Stimulated activated memory B cell treated with anti-CD40 and anti-IgM and Interleukin-4, amounts not matched to agents 10 μg/mL and 1 μg/mL and 100 μg/mL, for 72 hours (primary cell): ENCODE results near the gene SPTLC3.
A peak's percentile ranks its signal among the peaks of the same experiment; 100 is the strongest.
"Not testable (repeated sequence)": the region's sequence is repeated elsewhere in the genome, so short reads cannot be mapped to it uniquely, and the experiment has no call there.

Experiments used
- ATAC-seq: fragments of 150-1000 bp; cut with Tn5 transposase; 2 replicates; pipeline ENCODE4 v1.10.0; 2021
- H3K27ac Mint-ChIP-seq: one replicate; pipeline ENCODE4 v1.8.0; 2022; ENCODE audit warnings: mild to moderate bottlenecking, mixed read lengths
- H3K27me3 Mint-ChIP-seq: one replicate; pipeline ENCODE4 v1.8.0; 2022; ENCODE audit warnings: mixed read lengths
- H3K36me3 Mint-ChIP-seq: one replicate; pipeline ENCODE4 v1.8.0; 2022; ENCODE audit warnings: mixed read lengths
- H3K4me1 Mint-ChIP-seq: one replicate; pipeline ENCODE4 v1.8.0; 2022; ENCODE audit warnings: mixed read lengths
- H3K4me3 Mint-ChIP-seq: one replicate; pipeline ENCODE4 v1.8.0; 2022; ENCODE audit warnings: mild to moderate bottlenecking, moderate library complexity, mixed read lengths
- H3K9me3 Mint-ChIP-seq: one replicate; pipeline ENCODE4 v1.8.0; 2022; ENCODE audit warnings: mixed read lengths

The SPTLC3 gene

DNA sequence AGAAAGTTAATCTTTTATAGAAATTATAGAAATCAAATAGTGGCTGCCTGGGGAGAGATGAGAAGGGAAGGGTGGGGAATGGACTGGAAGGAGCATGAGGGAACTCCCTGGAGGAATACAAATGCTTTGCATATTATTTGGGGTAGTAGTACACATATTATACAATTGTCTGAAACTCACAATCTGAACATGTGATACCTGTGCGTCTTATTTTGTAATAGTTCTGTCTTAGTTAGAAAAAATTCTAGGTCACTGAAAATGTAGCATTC, 30.7 kb upstream of the SPTLC3 start:
- H3K9me3 Mint-ChIP-seq = peaks cover 3% of the 10 kb centered on the region
- H3K36me3 Mint-ChIP-seq = no peaks in the 10 kb centered on the region
- no peak overlapping the region for H3K4me3 Mint-ChIP-seq
- no peak overlapping the region for H3K27ac Mint-ChIP-seq
- no peaks in the 10 kb centered on the region for H3K27me3 Mint-ChIP-seq
- no peak for ATAC-seq
- no peaks in the 10 kb centered on the region for H3K4me1 Mint-ChIP-seq

DNA sequence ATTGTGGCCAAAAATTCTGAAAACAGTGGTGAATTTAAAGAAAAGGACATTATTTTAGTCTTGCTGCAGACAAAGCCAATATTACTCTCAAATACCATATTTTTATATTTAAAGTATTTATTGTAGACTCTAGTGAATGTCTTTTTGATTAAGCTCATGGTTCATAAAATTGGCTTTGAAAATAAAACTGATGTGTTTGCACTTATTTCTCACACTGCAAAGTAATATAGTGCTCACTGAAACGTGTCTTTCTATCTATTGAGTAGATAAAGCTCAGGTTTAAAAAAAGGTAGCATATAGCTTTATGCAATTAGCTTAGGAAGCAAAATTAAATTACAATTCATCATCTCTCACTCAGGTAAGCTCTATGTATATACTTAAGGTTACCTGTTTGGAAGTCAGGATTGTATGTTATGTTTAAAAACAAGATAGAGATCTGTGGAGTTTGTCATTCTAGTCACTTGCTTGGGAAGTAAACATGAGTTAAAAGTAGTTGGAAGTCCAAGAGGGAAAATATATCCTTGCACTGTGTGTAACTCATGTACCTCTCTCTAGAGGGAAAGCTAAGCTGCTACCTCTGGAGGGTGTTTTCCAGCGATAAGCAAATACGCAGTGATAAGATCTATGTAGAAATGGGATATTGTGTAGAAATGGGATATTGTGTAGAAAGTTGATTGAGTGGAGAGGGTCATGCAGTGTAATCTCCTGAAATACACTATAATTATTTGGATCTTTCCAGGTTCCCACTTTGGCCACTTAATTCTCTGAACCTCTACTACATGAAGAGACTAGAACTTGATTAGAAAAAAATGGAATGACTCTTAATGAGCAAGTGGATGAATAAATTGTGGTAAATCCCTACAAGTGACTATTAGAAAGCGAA, 29.9 kb upstream of the SPTLC3 start:
- Mint-ChIP-seq H3K27me3 (no peaks in the 10 kb centered on the region), H3K4me1 (no peaks in the 10 kb centered on the region), H3K36me3 (no peaks in the 10 kb centered on the region), H3K4me3 (no peak overlapping the region), H3K27ac (no peak overlapping the region), H3K9me3 (peaks cover 3% of the 10 kb centered on the region)
- ATAC-seq = no peak

DNA sequence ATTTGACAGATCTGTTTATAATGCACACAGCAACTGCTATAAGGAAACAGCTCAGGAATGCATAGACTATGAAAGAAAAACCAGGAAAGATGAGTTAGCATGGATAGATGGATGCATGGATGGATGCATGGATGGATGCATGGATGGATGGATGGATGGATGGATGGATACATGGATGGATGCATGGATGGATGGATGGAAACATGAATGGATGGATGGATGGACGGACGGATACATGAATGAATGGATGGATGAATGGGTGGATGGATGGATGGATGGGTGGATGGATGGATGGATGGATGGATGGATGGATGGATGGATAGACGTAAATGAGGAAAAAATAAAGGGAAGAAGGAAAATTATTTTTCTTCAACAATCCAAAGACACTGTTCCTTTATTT, 29.1 kb upstream of the SPTLC3 start:
- H3K4me1 Mint-ChIP-seq, H3K27me3 Mint-ChIP-seq, ATAC-seq, H3K36me3 Mint-ChIP-seq, H3K4me3 Mint-ChIP-seq, H3K27ac Mint-ChIP-seq, H3K9me3 Mint-ChIP-seq: not testable (repeated sequence)

DNA sequence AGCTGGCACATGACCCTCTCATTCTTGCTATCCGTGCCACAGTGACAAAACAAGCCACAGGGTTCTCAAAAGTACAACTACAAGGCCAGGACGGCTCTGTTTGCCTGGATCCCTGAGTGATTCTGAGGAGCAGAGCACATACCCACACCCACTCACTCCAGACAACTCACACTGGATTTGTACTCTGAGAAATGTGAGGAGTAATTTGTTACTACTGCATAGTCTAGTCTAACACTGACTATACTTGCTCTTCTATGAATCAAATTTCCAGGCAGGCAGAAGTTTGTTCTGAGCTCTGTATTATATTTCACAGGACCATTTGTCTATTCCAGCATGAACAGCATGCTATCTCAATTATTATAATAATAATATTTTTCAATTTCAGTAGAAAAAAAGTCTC, 26.7 kb upstream of the SPTLC3 start:
- Mint-ChIP-seq H3K27me3 (no peaks in the 10 kb centered on the region), H3K4me1 (no peaks in the 10 kb centered on the region), H3K9me3 (peaks cover 3% of the 10 kb centered on the region), H3K4me3 (no peak overlapping the region), H3K27ac (no peak overlapping the region), H3K36me3 (no peaks in the 10 kb centered on the region)
- ATAC-seq = no peak

DNA sequence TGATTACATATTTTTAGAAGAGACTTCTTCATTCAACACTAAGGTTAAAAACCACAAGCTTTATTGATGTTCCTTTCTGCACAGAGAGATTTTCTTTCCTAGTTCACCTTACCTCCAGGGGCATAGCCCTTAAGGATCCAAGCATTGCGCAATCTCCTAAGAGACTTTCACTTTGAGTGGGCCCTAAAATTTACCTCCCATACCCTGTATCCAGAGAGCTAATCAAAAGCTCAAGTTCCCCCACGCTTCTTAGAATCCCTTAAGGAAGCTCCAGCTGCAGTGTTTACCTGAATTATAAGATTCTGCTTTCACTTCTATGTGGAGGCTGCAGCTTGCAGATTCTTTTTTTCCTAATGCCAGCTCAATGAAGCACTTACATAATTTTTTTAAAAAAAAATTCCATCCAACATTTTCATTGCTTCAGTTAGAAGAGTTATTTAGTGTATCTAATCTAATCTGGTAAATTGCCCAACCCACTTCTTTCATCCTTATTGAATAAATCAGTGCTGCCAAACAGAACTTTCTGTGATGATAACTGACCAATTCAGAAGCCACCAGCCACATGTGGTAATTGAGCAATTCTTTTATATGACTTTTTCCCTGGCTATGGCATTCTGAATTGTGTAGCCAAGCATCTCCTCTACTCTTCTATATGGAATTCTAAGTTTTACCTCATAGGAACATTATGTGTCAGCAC, 24.6 kb upstream of the SPTLC3 start:
- Mint-ChIP-seq H3K27ac (no peak overlapping the region), H3K36me3 (no peaks in the 10 kb centered on the region), H3K27me3 (no peaks in the 10 kb centered on the region), H3K4me3 (no peak overlapping the region), H3K4me1 (no peaks in the 10 kb centered on the region), H3K9me3 (peaks cover 3% of the 10 kb centered on the region)
- no peak for ATAC-seq

DNA sequence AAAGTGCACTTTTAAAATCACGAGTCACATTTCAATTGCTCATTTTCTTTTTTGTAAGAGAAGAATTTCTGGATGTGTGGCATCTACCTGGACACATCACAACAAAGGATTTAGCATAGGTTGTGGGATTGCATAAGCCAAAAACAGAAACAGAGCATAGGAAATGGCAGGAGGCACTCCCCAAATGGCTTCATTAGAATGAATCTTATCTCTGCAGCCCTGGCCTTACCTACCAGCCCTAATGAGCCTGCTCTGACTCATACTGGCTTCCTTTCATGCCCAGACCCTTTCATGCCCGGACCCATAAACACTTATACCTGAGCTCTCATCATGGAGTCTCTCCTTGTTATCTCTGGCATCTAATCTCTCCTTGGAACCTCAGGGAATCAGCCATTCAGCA, 23.9 kb upstream of the SPTLC3 start:
- no peaks in the 10 kb centered on the region for H3K36me3 Mint-ChIP-seq
- peaks cover under 1% of the 10 kb centered on the region for H3K9me3 Mint-ChIP-seq
- no peak overlapping the region for H3K4me3 Mint-ChIP-seq
- H3K27me3 Mint-ChIP-seq = no peaks in the 10 kb centered on the region
- H3K27ac Mint-ChIP-seq = no peak overlapping the region
- no peak for ATAC-seq
- H3K4me1 Mint-ChIP-seq = no peaks in the 10 kb centered on the region

DNA sequence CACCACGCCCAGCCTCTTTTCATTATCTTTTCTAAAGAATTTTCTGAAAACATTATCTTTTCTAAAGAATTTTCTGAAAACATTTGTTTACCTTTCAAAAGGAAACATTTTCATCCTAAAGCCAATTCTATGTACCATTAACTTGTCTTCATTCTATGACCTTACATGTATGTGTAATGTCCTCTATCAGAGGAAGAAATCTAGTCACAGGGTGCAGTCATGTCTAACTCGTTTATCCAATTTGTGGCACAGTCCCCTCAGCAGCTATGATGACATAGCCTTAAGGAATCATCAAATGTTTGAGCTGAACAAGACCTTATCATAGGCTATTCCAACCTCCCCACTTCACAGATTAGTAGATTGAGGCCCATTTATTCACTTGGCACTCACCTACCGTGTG, 21.5 kb upstream of the SPTLC3 start:
- Mint-ChIP-seq H3K4me1 (no peaks in the 10 kb centered on the region), H3K27me3 (no peaks in the 10 kb centered on the region), H3K27ac (no peak overlapping the region), H3K9me3 (no peaks in the 10 kb centered on the region), H3K36me3 (no peaks in the 10 kb centered on the region), H3K4me3 (no peak overlapping the region)
- no peak for ATAC-seq

DNA sequence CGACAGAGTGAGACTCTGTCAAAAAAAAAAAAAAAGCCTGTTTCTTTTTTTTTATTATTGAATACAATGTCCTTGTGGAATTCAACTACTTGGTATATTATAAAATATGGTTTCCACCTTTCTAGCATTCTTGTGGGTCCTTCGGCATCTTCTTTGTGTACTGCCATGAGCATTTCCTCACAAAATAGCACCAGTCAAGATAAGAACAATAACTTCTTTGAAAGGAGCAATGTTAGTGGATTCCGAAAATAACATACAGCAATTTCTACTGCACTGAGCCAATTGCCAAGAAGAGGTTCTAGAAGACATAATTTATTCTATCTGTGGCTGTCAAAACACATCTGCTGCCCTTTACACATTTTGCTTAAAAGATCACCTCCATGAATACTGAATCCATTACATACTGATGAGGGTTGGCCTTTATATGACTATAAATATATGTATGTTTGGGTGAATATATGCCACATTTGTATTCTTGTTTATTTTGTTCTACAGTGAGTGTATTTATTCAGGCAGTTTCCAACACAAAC, 19.1 kb upstream of the SPTLC3 start:
- Mint-ChIP-seq H3K4me3 (no peak overlapping the region), H3K36me3 (no peaks in the 10 kb centered on the region), H3K27me3 (no peaks in the 10 kb centered on the region), H3K9me3 (no peaks in the 10 kb centered on the region), H3K4me1 (no peaks in the 10 kb centered on the region), H3K27ac (no peak overlapping the region)
- no peak for ATAC-seq

DNA sequence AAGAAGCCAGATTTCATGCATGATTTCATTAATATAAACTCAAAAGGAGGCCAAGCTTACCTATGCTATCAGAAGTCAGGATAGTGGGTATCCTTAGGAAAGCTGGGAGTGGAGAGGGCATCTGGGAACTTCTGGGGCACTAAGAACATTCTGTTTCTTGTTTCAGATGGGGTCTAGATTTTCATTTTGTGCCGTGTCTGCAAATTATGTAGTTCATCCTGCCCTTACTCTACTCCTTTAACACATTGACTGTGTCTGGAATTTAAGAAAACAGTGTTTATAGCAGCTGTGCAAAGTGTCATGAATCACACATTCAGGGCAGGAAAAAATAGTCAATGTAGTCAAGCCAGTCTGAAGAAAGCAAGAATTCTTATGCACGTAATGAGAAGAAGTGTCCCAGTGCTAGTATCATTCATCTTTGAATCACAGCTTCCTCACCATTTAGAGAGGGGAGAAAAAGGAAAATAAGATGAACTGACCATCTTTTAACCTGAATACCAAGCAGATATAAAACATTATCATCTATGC, 11.6 kb upstream of the SPTLC3 start:
- no peak overlapping the region for H3K4me3 Mint-ChIP-seq

DNA sequence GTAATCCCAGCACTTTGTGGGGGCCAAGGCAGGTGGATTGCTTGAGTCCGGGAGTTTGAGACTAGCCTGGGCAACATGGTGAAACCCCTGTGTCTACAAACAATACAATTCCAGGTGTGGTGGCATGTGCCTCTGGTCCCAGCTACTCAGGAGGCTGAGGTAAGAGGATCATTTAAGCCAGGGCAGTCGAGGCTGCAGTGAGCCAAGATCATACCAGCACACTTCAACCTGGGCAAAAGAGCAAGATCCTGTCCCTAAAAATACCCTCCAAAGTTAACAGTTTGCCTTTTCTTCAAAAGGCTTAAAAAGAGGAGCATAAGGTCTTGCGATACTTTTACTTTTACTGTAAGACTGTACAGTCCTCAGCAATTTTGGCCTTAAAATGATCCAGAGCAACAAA, 10.7 kb upstream of the SPTLC3 start:
- Mint-ChIP-seq H3K4me1 (no peaks in the 10 kb centered on the region), H3K27me3 (no peaks in the 10 kb centered on the region), H3K36me3 (no peaks in the 10 kb centered on the region), H3K27ac (no peak overlapping the region), H3K9me3 (no peaks in the 10 kb centered on the region), H3K4me3 (no peak overlapping the region)
- ATAC-seq = no peak

More for the DNA sequence above, 11.6 kb upstream of the SPTLC3 start:
- Mint-ChIP-seq H3K9me3 (no peaks in the 10 kb centered on the region), H3K27ac (no peak overlapping the region), H3K36me3 (no peaks in the 10 kb centered on the region), H3K4me1 (no peaks in the 10 kb centered on the region), H3K27me3 (no peaks in the 10 kb centered on the region)
- ATAC-seq = no peak

DNA sequence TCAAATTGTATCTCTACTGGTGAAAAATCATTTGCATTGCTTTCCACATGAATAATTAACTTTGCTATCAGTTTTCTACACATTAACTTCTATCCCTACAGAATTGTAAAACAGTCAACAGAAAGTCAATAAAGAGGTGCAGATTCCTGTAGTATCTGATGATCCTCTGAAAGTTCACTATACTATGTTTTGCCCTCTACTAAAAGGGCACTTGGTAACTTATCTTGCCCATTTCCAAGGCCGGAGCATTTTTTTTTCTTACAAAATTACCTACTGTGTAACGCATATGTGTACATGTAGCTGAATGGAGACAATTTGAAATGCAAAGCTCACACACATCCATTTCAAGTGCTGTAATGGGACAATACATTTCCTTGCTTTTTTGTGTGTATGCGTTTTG, 9.6 kb upstream of the SPTLC3 start:
- ATAC-seq = no peak
- H3K9me3 Mint-ChIP-seq = no peaks in the 10 kb centered on the region
- H3K4me1 Mint-ChIP-seq = no peaks in the 10 kb centered on the region
- no peaks in the 10 kb centered on the region for H3K27me3 Mint-ChIP-seq
- no peak overlapping the region for H3K4me3 Mint-ChIP-seq
- no peak overlapping the region for H3K27ac Mint-ChIP-seq
- H3K36me3 Mint-ChIP-seq = no peaks in the 10 kb centered on the region

DNA sequence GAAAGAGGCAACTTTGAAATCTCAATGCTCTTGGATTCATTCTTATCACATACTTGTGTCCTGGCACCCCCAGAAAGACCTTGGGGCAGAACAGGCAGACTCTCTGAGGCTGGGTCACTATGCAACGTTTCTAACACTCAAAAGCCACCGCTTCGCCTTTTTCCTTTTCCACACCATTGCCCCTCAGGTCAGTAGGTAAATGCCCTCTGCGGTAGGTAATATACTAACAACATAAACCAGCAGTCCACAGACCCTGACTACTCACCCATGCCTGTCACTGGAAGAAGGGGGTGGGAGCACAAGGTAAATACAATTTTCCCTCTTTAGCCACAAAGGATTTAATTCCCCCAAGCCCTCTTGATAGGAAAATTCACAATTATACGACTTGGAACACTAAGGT, 6.5 kb upstream of the SPTLC3 start:
- H3K4me1 Mint-ChIP-seq = no peaks in the 10 kb centered on the region
- no peaks in the 10 kb centered on the region for H3K9me3 Mint-ChIP-seq
- no peaks in the 10 kb centered on the region for H3K27me3 Mint-ChIP-seq
- H3K27ac Mint-ChIP-seq = no peak overlapping the region
- H3K36me3 Mint-ChIP-seq = no peaks in the 10 kb centered on the region
- no peak overlapping the region for H3K4me3 Mint-ChIP-seq
- no peak for ATAC-seq

DNA sequence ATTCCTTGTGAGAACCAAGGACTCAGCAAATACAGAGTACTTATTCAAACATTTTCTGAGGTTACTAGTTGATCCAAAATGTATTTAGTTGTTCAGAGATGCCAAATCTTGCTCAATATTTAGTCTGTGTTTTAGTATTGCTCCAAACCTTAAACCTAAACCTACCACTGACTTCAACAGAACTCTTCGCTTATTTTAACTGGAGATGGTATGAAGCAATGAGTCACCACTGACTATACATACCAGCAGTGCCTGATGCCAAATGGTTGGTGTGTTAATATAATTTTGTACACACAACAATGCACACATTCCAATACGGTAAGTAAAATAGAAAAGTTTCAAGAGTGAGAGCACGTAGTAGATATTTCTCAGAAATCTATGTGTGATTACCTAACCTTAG, 1.9 kb upstream of the SPTLC3 start:
- no peak overlapping the region for H3K27ac Mint-ChIP-seq
- peaks cover 20% of the 10 kb centered on the region for H3K4me1 Mint-ChIP-seq
- H3K4me3 Mint-ChIP-seq = no peak overlapping the region

DNA sequence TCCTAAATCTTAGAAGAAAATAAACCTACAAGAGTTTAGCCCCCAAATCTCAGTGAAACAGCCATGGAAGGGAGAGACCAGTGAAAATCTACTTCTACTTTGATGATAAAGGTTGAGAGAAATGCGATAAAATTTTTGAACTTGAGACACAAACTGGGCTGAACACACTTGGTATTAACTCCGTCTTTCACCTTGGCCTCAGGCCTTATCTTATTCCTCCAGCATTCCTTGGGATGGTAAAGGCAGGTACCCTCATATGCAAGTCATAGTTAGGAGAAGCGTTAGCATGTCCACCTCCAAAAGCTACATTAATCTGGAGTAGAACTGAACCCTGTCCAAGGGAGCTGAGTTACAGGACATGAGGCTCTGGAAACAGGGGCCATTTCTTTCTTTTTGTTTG, 1.2 kb upstream of the SPTLC3 start:
- Mint-ChIP-seq H3K27ac (no peak overlapping the region), H3K27me3 (no peaks in the 10 kb centered on the region), H3K4me1 (peaks cover 20% of the 10 kb centered on the region), H3K4me3 (no peak overlapping the region), H3K36me3 (no peaks in the 10 kb centered on the region), H3K9me3 (no peaks in the 10 kb centered on the region)
- ATAC-seq = no peak

More for the DNA sequence above, 1.9 kb upstream of the SPTLC3 start:
- ATAC-seq = no peak
- H3K9me3 Mint-ChIP-seq = no peaks in the 10 kb centered on the region
- no peaks in the 10 kb centered on the region for H3K27me3 Mint-ChIP-seq
- no peaks in the 10 kb centered on the region for H3K36me3 Mint-ChIP-seq

DNA sequence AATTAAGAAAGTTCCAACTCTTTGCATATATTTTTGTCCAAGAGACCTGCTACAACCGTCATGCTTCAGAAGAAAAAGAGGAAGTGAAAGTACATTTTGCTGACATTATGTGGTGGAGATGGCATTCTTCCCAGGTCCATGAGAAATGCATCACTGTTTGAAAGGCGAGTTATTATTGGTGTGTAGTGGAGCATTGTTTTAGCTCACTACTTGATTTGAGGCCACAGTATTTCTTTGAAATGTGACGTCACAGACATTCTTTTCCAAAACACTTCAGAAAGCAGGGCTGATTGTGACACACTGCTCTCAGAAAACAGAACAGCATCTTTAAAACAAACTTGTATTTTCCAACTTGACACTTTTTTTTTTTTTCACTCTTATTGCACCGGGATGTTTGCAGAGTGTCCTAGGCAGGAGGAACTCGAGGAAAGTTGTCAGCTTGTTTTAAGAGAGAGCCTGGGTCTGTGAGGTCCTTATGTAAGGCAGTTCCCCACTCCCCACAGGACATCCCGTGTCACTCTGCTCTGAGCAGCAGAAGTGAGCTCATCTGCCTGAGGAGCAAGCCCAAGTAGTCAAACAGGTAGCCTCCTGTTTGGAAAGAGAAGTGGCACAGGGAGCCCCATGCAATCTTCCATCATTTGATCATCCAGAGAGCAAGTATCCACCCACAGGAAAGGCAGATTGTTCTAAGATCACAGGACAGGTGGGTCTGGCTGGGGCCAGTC, 1.1 kb downstream of the SPTLC3 start:
- Mint-ChIP-seq H3K4me3 (no peak overlapping the region), H3K36me3 (no peaks in the 10 kb centered on the region), H3K4me1 (peaks cover 20% of the 10 kb centered on the region), H3K27me3 (no peaks in the 10 kb centered on the region), H3K27ac (no peak overlapping the region), H3K9me3 (no peaks in the 10 kb centered on the region)
- ATAC-seq = peak; percentile 81
